Effector memory CD4-positive, alpha-beta T cell (primary cell): ENCODE results near the gene KLHL7.
"Not testable (repeated sequence)": the region's sequence is repeated elsewhere in the genome, so short reads cannot be mapped to it uniquely, and the experiment has no call there.

Source experiments
- DNase-seq, 3 donors: peaks; one replicate each; pipeline ENCODE4 v3.0.0-alpha.2; 2020
- H3K27ac ChIP-seq: 2 replicates; pipeline ENCODE4 v1.7.0; 2013; ENCODE audit warnings: mild to moderate bottlenecking, low read length, moderate library complexity; ENCODE audit not compliant: insufficient read depth, poor library complexity, severe bottlenecking
- H3K27me3 ChIP-seq: replicated peaks from 2 replicates; pipeline ENCODE4 v1.7.0; 2013; ENCODE audit warnings: mild to moderate bottlenecking, low read length; ENCODE audit not compliant: insufficient read depth, control insufficient read depth, poor library complexity, severe bottlenecking
- H3K36me3 ChIP-seq: 2 replicates; pipeline ENCODE4 v1.7.0; 2013; ENCODE audit warnings: mild to moderate bottlenecking, low read length, moderate library complexity; ENCODE audit not compliant: control insufficient read depth, insufficient read depth
- H3K4me1 ChIP-seq: 2 replicates; pipeline ENCODE4 v1.7.0; 2013; ENCODE audit warnings: low read length, mild to moderate bottlenecking; ENCODE audit not compliant: control insufficient read depth, insufficient read depth, poor library complexity, severe bottlenecking
- H3K4me3 ChIP-seq: 2 replicates; pipeline ENCODE4 v1.7.0; 2013; ENCODE audit warnings: low read length, low read depth, mild to moderate bottlenecking; ENCODE audit not compliant: insufficient read depth, poor library complexity, severe bottlenecking
- H3K9me3 ChIP-seq: 2 replicates; pipeline ENCODE4 v1.7.0; 2013; ENCODE audit warnings: mild to moderate bottlenecking, low read length, moderate library complexity; ENCODE audit not compliant: control insufficient read depth

Gene KLHL7

GRCh38 chr7:23123465-23123864 is 17.9 kb downstream of the KLHL7 start:
- DNase-seq: no peak
- no peaks in the 10 kb centered on the region for H3K4me1 ChIP-seq
- no peak overlapping the region for H3K4me3 ChIP-seq
- no peaks in the 10 kb centered on the region for H3K27me3 ChIP-seq
- H3K36me3 ChIP-seq: peaks cover 33% of the 10 kb centered on the region
- H3K9me3 ChIP-seq: no peaks in the 10 kb centered on the region
- no peak overlapping the region for H3K27ac ChIP-seq

GRCh38 chr7:23129036-23129435 is 23.5 kb downstream of the KLHL7 start:
- no peaks in the 10 kb centered on the region for H3K4me1 ChIP-seq
- no peak overlapping the region for H3K4me3 ChIP-seq
- no peak for DNase-seq
- H3K36me3 ChIP-seq: peaks cover 38% of the 10 kb centered on the region
- H3K9me3 ChIP-seq: no peaks in the 10 kb centered on the region
- no peaks in the 10 kb centered on the region for H3K27me3 ChIP-seq
- no peak overlapping the region for H3K27ac ChIP-seq

GRCh38 chr7:23131799-23132198 is 26.2 kb downstream of the KLHL7 start:
- H3K4me3 ChIP-seq, H3K4me1 ChIP-seq, DNase-seq, H3K27me3 ChIP-seq, H3K9me3 ChIP-seq, H3K27ac ChIP-seq: not testable (repeated sequence)
- peaks cover 14% of the 10 kb centered on the region for H3K36me3 ChIP-seq

- no peak for DNase-seq
- Histone ChIP-seq H3K9me3 (no peaks in the 10 kb centered on the region), H3K36me3 (peaks cover 6% of the 10 kb centered on the region), H3K27me3 (no peaks in the 10 kb centered on the region), H3K4me3 (no peak overlapping the region), H3K4me1 (no peaks in the 10 kb centered on the region), H3K27ac (no peak overlapping the region)
Observed at GRCh38 chr7:23133797-23134196, 28.2 kb downstream of the KLHL7 start.

- Histone ChIP-seq H3K36me3 (no peaks in the 10 kb centered on the region), H3K9me3 (no peaks in the 10 kb centered on the region), H3K27ac (no peak overlapping the region), H3K27me3 (no peaks in the 10 kb centered on the region), H3K4me1 (no peaks in the 10 kb centered on the region), H3K4me3 (no peak overlapping the region)
- DNase-seq: no peak
Observed at GRCh38 chr7:23135755-23136154, 30.2 kb downstream of the KLHL7 start.

- no peak for DNase-seq
- Histone ChIP-seq H3K27me3 (no peaks in the 10 kb centered on the region), H3K4me1 (no peaks in the 10 kb centered on the region), H3K9me3 (no peaks in the 10 kb centered on the region), H3K4me3 (no peak overlapping the region), H3K36me3 (no peaks in the 10 kb centered on the region), H3K27ac (no peak overlapping the region)
Observed at GRCh38 chr7:23136216-23136615, 30.6 kb downstream of the KLHL7 start.

GRCh38 chr7:23157679-23158078 is 52.1 kb downstream of the KLHL7 start:
- H3K4me3 ChIP-seq: no peak overlapping the region
- H3K4me1 ChIP-seq: no peaks in the 10 kb centered on the region
- no peaks in the 10 kb centered on the region for H3K9me3 ChIP-seq
- no peak for DNase-seq
- H3K36me3 ChIP-seq: peaks cover 11% of the 10 kb centered on the region
- H3K27me3 ChIP-seq: no peaks in the 10 kb centered on the region
- no peak overlapping the region for H3K27ac ChIP-seq

GRCh38 chr7:23158546-23158945 is 53.0 kb downstream of the KLHL7 start:
- Histone ChIP-seq H3K4me1 (no peaks in the 10 kb centered on the region), H3K36me3 (peaks cover 7% of the 10 kb centered on the region), H3K9me3 (no peaks in the 10 kb centered on the region), H3K27me3 (no peaks in the 10 kb centered on the region), H3K27ac (no peak overlapping the region), H3K4me3 (no peak overlapping the region)
- DNase-seq: no peak

- Histone ChIP-seq H3K4me1 (no peaks in the 10 kb centered on the region), H3K27me3 (no peaks in the 10 kb centered on the region), H3K27ac (no peak overlapping the region), H3K36me3 (peaks cover under 1% of the 10 kb centered on the region), H3K4me3 (no peak overlapping the region), H3K9me3 (no peaks in the 10 kb centered on the region)
- no peak for DNase-seq
Observed at GRCh38 chr7:23161482-23161881, 55.9 kb downstream of the KLHL7 start.

GRCh38 chr7:23164846-23165245 is 59.3 kb downstream of the KLHL7 start:
- no peaks in the 10 kb centered on the region for H3K27me3 ChIP-seq
- peaks cover 3% of the 10 kb centered on the region for H3K36me3 ChIP-seq
- H3K9me3 ChIP-seq: no peaks in the 10 kb centered on the region
- no peak overlapping the region for H3K4me3 ChIP-seq
- no peak for DNase-seq
- H3K4me1 ChIP-seq: no peaks in the 10 kb centered on the region
- H3K27ac ChIP-seq: no peak overlapping the region

- Histone ChIP-seq H3K9me3 (no peaks in the 10 kb centered on the region), H3K27me3 (no peaks in the 10 kb centered on the region), H3K4me3 (no peak overlapping the region), H3K27ac (no peak overlapping the region), H3K4me1 (no peaks in the 10 kb centered on the region), H3K36me3 (peaks cover 3% of the 10 kb centered on the region)
- no peak for DNase-seq
Observed at GRCh38 chr7:23165316-23165715, 59.7 kb downstream of the KLHL7 start.
